Urothelium cell line (cell line): ENCODE measurements around the gene NUP54.

Experiments used
- DNase-seq: peaks from one replicate; pipeline ENCODE4 v3.0.0; 2011; ENCODE audit warnings: low spot score, mixed read lengths
- FAIRE-seq: peaks from 2 replicates; lab custom pipeline; 2011; peaks lifted over from hg19 to GRCh38; lab: Jason Lieb, UNC

NUP54 gene, protein sequence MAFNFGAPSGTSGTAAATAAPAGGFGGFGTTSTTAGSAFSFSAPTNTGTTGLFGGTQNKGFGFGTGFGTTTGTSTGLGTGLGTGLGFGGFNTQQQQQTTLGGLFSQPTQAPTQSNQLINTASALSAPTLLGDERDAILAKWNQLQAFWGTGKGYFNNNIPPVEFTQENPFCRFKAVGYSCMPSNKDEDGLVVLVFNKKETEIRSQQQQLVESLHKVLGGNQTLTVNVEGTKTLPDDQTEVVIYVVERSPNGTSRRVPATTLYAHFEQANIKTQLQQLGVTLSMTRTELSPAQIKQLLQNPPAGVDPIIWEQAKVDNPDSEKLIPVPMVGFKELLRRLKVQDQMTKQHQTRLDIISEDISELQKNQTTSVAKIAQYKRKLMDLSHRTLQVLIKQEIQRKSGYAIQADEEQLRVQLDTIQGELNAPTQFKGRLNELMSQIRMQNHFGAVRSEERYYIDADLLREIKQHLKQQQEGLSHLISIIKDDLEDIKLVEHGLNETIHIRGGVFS

DNA sequence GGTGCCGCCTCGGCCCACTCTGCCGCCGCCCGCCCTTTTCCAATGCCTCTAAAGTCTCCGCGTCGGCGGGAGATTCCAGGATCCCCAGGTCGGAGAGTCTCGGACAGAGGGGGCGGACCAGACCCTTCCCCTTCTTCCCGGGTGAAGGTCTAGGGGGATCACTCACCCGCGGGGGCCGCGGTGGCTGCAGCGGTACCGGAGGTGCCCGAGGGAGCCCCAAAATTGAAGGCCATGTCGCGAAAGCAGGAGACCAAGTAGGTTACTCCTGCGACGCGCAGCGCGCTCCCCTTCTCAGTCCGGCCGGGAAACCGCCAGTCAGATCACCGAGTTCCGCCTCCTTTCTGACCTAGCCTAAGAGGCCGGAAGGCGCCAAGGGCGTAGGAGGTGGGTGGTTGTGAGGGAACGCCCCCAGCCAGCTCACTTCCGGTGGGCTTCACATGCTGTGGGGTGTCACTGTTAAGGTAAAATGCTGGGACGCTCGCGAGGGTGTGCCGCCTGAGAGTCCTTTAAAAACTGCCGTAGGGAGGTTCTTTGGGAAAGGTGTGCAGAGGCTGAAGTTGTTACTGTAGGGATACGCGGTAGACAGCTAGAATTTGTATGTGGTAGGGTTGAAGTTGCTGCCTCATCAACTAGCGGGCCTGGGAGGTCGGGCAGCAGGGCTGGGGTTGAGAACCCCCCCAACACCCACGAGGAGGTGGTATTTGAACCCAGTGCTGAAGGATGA lies at the start of gene NUP54:
Gene NUP54 (minus strand): TSS at position 256 of the 724 bp plus-strand sequence. CDS start 23 bp downstream, at position 233.
- FAIRE-seq (peak; percentile 90), DNase-seq (peak; percentile 95)

DNA sequence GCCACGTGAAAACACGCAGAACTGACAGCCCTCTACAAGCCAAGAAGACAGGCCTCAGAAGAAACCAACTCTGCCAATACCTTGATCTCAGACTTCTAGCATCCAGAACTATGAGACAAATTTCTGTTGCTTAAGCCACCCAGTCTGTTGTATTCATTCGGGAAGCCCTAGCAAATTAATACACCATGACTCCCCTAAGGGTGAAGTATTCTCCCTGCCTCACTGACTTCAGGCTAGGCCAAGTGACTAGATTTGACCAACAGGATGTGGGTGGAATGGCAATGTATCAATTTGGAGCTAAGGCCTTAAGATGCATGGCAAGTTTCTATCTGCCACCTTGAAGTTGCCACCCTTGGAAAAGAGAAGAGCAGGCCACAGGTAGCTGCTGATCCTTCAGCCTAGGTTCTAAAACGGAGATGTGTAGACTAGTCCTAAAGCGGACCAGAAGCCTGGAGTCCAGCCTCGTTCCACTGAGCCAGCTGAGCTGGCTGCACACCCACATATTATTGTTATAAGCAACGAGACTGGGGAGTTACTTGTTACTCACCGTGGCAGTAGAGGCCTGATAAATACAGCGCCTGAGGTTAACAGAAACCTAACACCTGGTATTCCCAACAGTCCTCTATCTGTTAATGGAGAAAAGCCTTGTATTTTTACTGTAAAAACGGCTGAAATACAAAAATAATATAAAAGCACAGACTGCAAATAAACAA lies 49.0 kb upstream of the NUP54 start:
- FAIRE-seq (no peak), DNase-seq (no peak)

DNA sequence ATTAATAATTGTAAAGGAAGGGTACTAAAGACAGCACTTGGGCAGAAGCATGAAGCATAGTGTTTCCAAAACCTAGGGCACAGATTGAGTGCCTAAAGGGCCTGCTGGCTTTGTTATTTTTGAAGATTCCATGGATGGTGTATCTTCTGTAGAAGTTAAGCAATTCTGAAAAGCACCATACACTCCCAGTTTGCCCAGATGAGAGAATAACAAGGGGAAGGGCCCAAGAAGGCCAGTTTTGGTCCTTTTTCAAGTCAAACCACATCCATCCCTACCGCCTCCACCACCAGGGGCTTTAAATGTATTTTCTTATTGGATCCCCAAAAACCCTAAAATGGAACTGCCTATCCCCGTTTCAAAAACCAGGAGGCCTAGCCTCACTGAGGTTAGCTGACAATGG lies 48.2 kb upstream of the NUP54 start:
- FAIRE-seq: no peak

DNA sequence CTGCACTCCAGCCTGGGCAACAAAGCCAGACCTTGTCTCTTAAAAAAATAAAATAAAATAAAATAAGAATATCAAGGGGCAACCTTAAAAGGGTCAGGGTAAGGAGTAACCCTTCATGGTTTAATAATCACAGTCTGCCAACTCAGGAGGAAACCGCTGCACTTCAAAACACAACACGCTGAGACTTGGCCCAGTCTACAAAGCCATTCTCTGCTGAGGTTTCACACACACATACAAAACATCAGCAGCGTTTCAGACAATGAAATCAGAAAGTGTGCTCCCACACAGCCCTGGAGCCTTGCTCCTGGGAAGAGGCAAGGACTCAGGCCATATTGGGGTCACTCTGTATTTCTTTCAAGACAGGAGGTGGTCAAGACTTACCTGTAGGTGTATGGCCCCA lies 47.1 kb upstream of the NUP54 start:
- no peak for DNase-seq
- no peak for FAIRE-seq

More for the DNA sequence above, 48.2 kb upstream of the NUP54 start:
- DNase-seq: no peak

DNA sequence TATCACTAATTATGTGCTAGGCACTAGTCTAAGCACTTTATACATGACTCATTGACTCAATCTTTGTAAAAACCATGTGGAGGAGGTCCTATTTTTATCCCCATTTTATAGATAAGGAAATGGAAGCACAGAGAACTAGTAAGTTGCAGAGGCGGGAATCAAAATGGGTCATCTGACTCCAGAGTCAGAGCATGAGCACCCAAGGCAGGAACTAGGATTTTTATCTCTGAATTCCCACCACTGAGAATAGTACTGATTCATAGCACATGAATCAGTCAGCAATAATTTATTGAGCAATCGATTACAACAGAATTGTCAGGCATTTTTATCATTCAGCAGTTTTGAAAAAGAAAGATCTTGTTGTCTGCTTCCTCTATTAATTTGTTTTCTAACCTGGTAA lies 46.1 kb upstream of the NUP54 start:
- FAIRE-seq: no peak
- DNase-seq: peak; percentile 30

DNA sequence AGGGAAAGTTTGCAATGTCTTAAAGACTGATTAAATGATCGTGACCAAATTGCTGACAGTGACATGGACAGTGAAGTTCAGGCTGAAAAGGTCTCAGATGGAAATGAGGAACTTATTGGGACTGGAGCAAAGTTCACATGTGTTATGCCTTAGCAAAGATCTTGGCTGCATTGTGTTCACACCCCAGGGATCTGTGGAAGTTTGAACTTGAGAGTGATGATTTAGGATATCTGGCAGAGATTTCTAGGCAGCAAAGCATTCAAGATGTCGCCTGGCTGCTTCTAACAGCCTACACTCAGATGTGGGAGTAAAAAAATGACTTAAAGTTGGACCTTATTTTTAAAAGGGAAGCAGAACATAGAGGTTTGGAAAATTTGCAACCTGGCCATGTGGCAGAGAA lies 44.0 kb upstream of the NUP54 start:
- DNase-seq (no peak), FAIRE-seq (no peak)

DNA sequence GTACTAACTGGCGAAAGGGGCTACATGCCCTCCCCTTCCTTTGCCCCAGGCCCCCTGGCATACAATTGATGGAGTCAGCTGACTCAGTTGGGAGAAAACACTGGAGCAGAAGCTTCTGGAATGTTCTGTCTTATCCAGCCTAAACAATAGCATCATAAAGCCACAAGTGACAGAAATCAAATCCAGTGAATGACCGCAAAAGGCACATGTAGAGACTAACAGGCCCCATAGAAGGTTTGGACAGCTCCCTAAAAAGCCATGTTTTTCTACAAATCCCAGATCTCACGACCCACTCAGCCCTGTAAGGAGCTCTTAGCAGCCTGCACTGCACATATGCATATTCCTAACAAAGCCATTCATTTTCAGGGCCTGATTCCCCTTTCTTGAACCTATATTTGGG lies 40.4 kb upstream of the NUP54 start:
- DNase-seq: no peak
- FAIRE-seq: no peak

DNA sequence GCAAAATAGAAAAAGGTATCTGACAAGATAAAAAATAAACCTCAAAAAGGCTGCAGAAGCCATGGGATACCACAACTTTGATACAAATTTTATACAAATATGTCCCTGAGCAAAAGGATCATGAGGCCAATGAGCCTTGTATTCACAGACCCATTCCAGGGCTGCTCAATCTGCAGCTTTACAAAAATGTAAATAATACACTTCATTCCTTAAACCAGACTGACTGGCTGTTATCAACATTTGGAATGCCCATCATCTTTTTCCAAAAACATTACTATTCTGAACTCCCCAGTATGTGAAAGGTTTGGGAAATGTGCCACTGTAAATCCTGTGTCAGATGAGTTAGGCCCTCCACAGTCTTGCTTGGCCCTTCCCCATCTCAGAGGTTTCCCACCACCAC lies 40.0 kb upstream of the NUP54 start:
- FAIRE-seq (no peak), DNase-seq (no peak)

DNA sequence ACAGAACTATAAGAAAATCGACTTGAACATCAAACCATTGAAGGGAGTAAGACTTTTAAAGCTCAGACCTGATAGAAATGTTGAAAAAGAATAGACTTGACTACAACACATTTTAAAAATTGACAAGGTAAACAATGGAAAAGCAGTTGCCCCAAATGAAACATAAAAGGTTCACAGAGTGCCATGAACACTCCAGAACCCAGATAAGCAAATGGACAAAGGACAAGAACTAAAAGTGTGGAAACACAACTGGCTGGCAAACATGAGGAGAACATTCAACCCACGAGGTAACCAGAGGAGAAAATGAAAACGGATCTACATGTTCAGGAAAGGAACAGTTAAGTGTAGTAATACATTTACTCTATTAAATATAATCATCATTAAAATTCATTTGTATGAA lies 39.0 kb upstream of the NUP54 start:
- FAIRE-seq (no peak), DNase-seq (no peak)

DNA sequence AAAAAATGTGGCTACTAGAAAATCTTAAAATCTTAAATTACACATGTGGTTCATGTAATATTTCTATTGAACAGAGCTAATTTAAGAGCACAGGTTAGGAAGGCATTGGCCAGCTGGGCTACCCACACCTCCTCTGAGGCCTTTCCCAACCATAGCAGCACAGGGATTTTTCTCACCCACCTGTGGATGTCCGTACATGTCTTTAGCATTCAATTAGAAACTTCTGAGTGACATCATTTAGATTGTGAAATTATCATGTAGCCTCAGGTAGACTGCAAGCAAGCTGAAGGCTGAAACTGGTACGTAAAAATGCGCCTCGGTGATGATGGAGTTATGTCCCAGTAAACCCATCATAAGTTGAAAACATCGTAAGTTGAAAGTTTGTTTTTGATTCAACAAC lies 34.3 kb upstream of the NUP54 start:
- DNase-seq: no peak
- FAIRE-seq: no peak

DNA sequence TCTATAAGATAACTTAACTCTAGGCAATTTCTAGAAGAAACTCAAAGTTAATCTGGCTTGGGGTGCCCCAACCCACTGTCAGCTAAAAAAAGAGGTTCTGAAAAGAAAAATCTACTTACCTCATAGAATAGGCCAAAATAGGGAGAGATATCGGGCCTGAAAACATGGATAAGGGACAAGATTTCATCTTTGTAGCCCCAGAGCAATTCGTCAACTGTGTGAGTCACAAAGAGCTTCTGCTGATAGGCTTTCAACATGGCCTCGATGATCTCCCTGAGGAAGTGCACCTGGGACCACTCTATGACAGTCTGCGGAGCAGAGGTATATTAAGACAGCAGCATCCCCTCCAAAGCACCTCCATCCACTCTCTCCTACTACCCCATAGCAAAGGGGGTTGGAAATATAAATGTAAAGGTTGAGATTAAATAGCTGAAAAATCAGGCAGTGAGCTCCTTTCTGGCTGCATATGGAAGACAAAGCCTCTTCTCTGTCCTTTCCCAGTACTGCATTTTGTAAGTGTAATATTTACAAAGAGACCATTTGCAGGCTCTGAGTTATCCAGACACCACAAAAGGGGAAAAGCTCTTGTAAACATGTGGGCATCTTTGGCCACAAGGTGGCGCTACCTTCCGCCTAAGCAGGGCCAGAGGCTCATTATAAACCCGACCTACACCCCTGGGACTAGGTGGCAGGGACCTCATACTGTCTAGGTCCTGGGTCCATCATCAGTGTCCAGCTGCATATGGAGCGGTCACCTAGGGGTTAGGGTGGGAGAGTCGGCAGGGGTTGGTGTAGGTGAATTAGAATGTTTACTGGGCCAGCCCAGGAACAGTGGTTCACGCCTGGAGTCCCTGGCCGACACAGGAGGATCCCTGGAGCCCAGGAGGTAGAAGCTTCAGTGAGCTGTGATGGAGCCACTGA lies 31.5 kb upstream of the NUP54 start:
- FAIRE-seq: peak; percentile 55
- DNase-seq: peak; percentile 80

DNA sequence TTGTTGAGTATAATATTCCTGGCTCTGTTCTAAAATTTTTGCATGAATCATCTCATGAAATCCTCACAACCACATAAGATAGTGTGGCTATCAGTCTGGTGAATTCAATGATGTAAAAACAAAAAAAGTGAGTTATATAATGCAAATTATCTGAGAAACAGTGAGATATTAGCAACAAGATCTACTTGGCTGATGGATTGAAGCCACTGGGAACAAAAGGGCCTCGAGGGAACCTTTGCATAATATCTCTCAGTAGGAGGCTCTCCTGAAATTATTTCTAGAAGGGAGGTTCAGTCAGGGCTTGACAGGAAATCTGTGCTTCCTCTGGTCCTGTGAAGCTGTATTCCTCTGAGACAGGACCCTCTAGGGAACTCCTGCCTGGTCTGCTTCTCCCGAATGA lies 30.1 kb upstream of the NUP54 start:
- DNase-seq (no peak), FAIRE-seq (no peak)

DNA sequence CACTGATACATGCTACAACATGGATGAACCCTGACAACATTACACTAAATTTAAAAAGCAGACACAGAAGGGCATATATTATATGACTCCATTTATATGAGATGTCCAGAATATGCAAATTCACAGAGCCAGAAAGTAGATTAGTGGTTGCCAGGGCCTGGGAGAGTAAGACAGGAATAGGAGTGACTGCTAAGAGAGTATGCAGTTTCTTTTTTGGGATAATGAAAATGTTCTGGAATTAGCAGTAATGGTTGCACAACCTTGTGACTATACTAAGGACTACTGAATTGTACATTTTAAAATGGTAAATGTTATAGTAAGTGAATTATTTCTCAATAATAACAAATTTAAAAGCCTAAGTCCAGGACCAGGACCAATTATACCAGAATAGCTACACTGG lies 29.5 kb upstream of the NUP54 start:
- FAIRE-seq: no peak
- DNase-seq: no peak

DNA sequence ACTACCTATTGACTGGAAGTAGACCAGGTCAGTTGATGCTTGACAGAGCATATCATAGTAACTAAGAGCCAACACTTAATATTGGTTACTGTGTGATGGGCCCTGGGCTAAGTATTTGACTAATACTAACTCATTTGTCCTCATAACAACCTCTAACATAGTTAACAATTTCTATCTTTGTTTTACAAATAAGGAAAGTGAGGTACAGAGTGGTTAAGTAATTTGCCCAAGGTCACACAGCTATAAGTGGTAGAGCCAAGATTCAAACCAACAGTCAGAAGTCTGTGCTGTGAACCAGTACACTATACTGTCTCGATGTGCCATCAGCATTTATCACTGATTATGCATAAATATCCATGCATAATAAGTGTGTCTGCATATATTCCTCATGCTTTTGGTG lies 27.1 kb upstream of the NUP54 start:
- no peak for FAIRE-seq
- DNase-seq: no peak

DNA sequence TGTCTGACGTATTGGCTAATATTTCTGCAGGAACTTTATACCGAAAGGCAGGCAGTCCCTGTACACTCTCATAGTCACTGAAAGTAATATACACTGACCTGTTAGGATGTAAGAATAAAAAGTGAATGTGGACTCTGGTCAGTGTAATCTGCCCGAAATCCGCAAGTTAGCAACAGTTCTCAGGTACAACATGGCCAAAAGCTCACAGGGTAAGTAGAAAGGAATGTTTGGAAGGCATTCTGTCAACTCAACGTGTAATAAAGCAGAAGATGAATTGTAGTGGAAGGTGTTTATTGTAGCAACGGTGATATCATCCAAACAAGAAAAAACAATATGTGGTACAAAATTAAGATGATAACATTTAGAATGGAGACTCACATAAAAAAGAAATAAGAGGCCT lies 26.0 kb upstream of the NUP54 start:
- no peak for DNase-seq
- no peak for FAIRE-seq

DNA sequence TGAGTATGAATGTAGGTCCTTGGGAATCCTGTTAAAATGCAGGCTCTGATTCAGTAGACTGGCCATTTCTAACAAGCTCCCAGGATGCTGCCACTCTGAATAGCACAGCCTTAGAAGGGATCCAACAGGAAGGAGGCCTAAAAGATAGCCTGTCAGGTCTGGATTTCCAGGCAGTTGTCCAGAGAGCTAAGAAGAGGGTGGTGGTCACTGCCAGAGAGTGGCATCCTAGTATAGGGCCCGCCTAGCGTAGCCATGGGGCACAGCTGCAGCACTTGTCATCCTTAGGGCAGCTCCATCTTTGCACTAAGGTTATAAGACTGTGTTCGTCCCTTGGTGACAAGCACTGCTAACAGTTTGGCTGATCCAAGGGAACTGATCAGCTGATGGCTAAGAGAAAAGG lies 20.5 kb upstream of the NUP54 start:
- no peak for FAIRE-seq
- no peak for DNase-seq

DNA sequence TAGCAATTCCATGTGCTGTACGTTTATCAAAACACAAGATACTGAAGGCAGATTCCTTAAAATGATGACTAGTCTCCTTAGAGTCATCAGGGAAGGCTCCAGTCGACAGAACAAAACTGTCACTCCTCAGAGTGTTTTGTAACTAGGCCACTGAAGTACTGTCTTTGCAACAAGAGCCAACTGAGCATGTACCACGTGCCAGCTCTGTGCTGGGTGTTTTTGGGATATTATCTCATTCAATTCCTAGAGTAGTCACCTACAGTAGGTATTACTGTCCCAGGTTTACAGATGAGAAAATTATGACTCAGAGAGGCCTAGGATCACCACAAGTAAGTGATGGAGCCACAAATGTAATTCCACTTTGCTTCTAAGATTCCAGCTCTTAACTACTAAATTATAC lies 18.3 kb upstream of the NUP54 start:
- no peak for DNase-seq
- no peak for FAIRE-seq

DNA sequence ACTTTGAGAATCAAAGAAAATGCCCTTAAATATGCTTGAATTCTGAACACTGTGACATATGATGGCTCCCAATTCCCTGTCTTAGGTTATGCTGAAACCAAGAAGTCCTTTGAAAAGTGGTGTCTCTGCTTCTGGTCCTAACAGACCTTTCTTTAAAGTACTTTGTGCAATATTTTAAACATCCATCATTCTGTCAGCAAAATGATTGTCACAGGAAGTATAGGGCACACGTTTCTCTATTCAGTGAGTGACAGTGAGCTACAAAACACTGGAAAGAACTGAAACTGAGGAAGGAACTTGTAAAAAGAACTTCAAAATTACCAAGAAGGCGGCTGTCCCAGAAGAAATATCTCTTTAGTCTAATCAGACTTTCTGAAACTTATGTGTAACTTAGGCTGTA lies 12.2 kb upstream of the NUP54 start:
- DNase-seq (no peak), FAIRE-seq (no peak)

DNA sequence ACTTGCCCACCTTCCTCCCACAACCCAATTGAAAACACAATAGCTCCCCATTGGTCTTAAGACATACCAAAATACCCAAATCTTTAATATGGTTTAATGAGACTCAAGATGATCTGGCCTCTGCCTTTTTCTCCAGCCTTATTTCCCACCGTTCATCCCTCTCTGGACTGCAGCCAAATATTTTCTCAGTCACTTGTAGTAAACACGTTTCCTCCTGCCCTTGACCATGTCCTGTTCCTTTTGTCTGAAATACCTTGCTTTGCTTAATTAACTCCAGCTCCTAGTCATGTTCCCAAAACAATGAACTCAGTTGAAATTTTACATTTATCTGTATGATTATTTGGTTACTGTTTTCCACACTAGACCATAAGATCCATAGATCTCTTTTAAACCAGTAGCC lies 8.4 kb upstream of the NUP54 start:
- FAIRE-seq (no peak), DNase-seq (no peak)

DNA sequence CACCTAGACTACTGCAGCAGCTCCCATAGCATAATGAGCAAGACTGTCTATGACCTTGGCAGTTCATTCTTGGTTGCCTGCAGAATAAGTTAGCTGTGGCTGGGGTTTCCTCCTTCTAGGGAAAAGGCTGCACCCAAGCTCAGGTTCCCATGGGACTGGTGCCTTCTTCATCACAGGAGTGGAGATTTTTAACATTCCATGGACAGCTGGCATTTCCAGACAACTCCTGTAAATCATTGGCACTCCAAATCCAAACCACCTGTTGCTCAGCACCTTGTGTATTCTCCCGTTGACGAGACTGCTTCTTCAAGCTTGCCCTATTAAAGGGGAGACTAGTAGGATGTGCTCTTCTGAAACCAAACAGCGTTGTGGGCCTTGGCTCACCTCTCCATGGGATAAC lies 7.8 kb upstream of the NUP54 start:
- FAIRE-seq: no peak
- no peak for DNase-seq

DNA sequence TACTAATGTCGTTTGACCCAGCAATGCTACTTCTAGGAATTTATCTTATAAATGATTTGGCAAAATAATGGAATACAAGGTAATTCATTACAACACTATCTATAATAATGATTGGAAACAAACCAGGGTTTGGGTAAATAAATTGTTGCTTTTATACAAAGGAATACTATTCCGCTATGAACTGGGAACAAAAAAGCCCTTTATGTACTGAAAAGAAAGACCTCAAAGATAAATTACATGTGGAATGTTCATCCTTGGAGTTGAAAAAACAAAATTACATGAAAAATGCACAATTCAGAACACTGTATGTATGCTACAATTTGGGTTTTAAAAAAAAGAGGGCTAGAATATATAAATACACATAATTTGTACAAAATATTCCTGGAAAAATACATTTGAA lies 5.2 kb upstream of the NUP54 start:
- FAIRE-seq (no peak), DNase-seq (no peak)
